ENCODE results near the gene PRCD.

The PRCD gene

DNA sequence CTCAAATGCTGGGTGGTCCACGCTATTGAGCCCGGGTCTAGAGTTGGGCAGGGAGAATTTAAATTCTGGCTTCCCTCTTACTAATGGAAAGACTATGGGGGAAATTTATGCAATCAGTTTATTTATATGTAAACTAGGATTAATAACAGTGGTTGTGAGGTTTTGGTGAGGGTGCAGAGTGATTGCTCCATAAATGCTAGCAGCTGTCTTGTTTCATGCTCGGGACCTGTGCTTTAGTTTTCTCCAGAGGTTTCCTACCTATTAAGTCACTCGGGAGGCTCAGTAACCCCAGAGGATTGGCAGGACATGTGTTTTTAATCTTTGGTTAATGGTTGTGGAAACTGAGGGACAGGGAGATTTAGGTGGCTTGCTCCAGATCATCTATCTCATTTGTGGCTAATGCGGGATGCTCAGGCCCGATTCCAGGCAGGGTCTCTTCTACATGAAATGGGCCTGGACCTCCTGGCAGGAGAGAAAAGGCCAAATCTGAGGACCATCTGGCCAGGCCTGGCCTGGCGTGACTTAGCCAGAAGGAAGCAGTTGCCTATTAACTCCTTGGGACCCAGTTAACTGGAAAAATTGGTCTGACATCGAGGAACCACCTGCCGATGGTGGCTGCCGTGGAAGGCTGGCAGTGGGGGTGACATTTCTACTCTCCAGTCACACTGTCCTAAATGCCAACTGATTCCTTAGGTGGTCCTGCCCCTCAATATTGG is 2.1 kb downstream of the PRCD start:
- no peak for DNase-seq

GRCh38 chr17:76542566-76542971 is 2.7 kb downstream of the PRCD start:
- no peak for DNase-seq

- no peak for DNase-seq
These were observed 3.1 kb downstream of the PRCD start for GRCh38 chr17:76542984-76543383.

GRCh38 chr17:76543482-76543825 is 3.6 kb downstream of the PRCD start:
- no peak for DNase-seq

DNA sequence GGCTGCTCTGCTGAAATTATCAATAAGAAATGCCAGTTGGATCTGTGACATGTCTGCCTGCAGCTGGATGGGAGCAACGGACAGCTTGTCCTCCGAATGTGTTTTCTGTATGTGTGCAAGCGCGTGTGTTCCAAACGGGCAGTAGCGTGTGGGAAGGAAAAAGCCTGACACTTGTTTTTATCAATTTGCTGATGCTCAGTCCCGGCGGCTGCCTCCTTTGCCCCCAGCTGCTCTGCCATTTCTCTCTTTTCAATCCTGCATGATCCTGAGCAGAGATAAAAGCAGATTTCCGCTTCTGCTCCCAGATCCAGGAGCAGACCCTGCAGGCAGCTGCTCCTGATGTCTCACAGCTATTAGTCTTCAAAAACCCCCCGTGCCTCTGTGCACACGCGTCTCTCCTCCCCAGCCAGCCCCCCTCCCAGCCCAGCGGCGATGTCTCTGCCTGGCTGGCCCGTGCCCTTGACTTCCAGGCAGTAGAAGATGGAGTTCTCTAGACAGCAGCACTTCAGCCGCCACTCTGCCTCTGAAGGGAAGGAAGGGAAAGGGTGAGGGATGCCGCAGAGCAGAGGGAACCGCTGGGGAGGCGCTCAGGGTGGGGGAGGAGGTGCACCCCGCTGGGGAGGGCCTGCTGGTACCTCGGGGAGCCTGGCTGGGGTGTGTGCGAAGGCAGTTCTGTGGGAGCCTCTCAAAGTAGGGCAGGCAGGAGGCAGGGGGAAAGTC is 4.1 kb downstream of the PRCD start:
- DNase-seq: no peak

DNA sequence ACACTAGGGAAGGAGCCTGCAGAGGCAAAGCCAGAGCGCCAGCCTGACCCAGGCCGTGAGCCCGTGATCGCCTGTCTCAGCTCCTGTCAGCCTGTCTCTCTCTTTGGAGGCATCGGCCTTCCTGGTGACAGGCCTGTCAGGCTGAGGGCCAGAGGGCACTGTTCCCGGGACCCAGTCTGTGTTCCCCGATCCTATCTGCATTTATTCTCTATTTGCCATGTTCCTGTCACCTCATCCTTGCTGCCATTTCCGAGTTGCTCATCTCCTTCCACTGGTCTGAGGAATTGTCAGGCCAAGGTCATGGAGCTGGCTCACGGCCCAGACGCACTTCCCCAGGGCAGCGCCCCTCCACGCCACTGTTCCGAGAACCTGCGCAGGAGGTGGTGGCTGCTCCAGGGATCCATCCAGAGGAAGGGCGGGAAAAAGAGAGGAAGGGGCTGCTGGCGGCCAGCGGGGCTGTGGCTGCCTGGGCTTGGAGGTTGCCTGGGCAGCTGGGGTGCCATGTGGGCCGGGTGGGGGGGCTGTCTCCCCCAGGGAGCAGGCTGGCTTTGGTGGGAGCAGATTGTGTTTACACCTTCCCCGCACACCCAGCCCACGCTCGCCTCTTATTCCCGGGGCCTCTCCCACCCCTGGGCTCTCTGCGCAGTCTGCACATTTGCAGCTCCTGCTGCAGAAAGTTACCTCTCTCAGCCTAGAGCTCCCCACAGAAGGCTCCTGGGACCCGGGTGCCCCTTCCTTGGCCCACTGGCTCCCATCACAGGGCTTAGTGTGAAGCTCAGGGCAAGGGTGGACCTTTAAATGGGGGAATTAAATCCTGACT is 4.9 kb downstream of the PRCD start:
- no peak for DNase-seq

DNA sequence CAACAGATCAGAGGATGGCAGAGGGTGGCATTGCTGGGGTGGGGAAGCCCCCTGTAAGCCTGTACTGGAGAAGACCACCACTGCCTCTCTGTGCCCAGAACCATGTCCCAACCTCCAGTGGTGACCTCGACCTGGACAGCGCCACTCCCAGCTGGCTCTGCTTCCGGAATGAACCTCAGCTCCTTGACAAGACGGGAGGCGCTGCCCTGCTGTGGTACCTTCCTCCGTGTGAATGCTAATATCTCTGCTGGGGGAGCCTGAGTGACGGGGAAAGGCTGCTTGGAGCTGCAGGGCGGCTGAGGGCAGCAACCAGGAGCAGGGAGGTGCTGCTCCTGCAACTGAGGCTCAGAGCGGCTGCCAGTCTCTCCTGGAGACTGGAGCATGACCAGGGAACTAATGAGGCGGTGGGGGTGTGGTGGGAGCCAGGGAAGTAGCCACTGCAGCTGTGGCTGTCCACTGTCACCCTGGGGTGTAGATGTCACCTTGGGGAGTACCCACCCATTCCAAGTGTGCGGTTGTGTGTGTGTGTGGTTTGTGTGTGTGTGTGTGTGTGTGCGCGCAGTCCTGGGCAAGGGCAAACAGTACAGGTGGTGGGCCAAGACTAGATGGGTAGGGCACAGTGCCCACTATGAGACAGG is 6.2 kb downstream of the PRCD start:
- DNase-seq: no peak

DNA sequence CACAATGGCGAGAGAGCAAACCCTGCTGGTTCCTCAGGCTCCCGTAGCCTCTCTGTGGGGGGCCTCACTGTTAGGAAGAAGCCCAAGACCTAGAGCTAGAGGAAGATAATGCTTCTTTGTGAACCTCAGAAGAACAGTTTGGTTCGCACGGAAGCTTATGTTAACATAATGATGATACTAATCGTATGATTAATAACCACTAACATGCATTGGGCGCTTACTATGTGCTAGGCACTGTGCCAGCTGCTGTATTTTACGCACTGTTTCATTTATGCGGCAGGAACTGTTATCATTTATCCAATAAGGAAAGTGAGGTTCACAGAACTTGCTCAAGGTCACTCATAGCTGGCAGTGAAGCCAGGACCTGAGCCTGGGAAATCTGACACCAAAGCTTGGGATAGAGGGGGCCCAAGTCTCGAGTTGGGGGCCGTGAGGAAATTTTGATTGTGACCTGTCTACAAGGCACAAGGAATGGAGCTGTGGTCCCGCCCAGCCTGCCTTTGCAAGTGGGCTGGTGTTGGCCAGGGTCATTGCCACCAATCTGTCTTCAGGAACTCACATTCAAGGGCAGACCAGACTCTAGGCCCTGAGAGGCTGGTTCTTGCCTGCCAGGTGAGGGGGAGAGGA is 6.8 kb downstream of the PRCD start:
- no peak for DNase-seq

GRCh38 chr17:76547183-76547641 is 7.4 kb downstream of the PRCD start:
- peak in 3 of 5 experiments; percentile 31 to 51 (median 43) for DNase-seq

DNA sequence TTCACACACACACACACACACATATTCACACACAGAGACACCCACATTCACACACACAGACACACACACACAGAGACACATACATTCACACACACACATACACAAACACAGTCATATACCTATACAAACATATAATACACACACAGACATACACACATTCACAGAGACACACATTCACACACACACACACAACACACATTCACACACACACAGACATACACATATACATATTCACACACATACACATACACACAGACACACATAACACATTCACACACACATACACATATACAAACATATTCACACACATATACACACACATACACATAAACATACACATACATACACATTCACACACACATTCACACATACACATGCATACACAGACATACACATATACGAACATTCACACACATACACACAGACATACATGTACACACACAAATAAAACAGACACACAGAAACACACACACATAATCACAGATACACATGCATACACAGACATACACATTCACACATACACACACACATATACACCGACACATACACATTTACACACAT is 7.9 kb downstream of the PRCD start:
- DNase-seq: no peak

DNA sequence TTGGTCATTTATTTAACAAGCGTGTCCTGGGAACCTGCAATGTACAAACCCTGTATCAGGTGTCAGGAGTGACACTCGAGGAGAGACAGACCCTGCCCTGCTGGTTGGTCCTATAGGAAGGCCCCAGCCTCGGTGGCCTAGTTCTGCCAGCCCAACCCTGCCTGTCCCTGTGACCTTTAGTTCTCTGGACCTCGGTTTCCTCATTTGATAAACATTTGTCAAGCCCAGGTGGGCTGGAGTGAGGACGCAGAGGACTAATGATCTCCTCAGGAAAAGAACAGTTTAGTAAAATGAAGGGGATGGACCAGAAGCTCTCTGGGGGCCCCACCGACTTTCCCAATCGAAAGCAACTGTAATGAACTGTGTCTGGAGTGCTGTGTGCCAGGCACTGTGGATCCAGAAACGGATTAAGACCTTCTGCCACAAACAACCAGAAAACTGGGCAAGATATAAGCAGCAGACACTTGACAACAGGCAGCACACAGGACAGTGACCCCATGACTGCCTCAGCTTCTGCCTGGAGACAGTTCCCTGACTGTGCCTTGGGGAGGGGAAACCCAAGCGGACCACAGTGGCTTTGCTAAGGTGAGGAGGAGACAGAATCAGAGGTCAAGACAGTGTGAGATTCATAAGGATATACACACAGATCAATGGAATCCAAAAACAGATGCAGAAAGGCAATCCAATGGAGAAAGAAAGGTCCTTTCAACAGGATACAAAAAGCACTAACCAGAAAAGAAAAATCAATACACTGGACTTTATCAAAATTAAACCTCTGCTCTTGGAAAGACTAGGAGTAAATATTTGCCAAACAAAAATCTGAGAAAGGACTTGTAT is 8.8 kb downstream of the PRCD start:
- DNase-seq: no peak

- no peak for DNase-seq
These were observed 9.3 kb downstream of the PRCD start for GRCh38 chr17:76549215-76549518.

DNA sequence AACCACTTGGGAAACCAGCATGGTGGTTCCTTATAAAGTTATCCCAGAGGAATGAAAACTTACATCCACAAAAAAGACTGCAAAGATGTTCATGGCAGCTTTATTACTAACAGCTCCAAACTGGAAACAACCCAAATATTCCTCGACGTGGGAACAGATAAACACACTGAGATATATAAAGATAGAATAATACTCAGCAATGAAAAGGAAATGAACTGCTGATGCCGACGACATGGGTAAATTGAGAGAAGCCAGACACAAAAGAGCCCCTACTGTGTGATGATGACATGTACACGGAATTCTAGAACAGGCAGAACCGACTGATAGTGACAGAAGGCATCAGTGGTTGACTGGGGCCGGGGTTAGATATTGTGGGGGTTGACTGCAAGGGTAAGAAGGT is 9.7 kb downstream of the PRCD start:
- no peak for DNase-seq

GRCh38 chr17:76550712-76551615 is 11.1 kb downstream of the PRCD start:
- DNase-seq: no peak

GRCh38 chr17:76551685-76552084 is 11.8 kb downstream of the PRCD start:
- DNase-seq: no peak

DNA sequence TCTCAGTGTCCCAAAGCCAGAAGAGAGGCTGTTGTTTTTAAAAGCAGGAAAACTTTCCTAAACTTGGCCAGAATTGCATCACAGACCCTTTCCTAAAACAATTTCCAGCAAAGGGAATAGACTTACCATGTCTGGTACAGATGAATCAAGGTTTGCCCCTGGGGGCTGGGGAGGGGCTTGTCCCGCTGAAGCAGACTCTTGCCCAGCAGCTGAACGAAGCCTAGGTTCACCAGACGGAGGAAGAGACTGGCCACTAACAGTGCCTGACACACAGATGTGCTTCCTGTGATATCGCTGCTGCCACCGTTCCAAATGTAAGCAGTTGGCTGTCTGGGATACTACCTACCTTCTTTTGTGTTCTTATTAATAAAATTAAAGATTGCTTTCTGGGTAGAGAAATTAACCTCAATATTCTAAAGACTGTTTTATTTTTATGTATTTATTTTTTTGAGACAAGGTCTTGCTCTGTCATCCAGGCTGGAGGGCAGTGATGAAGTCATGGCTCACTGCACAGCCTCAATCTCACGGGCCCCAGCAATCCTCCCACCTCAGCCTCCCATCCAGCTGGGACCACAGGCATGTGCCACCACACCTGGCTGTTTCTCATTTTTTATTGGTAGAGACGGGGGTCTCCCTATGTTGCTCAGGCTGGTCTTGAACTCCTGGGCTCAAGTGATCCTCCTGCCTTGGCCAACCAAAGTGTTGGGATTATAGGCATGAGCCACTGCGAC is 13.5 kb downstream of the PRCD start:
- DNase-seq: no peak

DNA sequence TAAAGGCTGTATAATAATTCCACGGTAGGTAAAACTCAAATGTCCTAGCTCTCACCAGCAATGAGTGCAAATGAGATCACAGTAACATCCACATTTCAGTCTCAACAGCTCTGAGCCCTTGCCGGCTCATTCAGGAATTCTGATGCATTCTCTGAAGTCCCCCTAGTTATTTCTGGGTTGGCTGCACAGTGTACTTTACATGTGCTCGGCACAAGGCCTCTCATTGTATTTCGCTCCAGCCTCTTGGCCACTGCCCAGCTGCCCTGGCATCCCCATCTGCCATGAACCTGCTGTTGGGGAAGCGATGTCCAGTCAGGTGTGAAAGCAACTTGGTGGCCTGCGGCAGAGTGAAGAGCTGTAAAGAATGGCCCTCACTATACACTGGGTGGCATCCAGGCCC is 14.3 kb downstream of the PRCD start:
- DNase-seq: no peak

GRCh38 chr17:76556765-76557367 is 17.0 kb downstream of the PRCD start:
- peak; percentile 12 to 73 (median 36) for DNase-seq
